OCI-LY7 (cell line): Measurements from ENCODE around the gene PARP14. TPM values are rescaled to one million over a fixed set of nuclear protein-coding genes. Genes with fewer than 3 reads are reported as not detected.

ENCODE experiments used
- total RNA-seq, 2 experiments: library from RNA; depleted of rRNA in 1 of 2; stranded (reverse); fragments of >200 nt in 1 of 2; shearing (Covaris generic) in 1 of 2; gene quantifications; 2 replicates each; pipeline ENCODE4 v1.2.3, GENCODE V29; 2014 to 2022

PARP14 gene
- total RNA-seq, 2 experiments from 2014 or later = 5.6 to 12.4 TPM

Other genes starting within 250 kb of the PARP14 start
- gene KPNA1, start 165.9 kb upstream of the PARP14 start, total RNA-seq (2014; rRNA removed; shearing (Covaris generic)) = 20.0 and 24.6 TPM in 2 replicates
- gene KPNA1, start 165.9 kb upstream of the PARP14 start, total RNA-seq (2022) = 73.1 and 77.5 TPM in 2 replicates
- 1.4 TPM in 2 replicates for gene PARP9, start 116.5 kb upstream of the PARP14 start, total RNA-seq (2014; rRNA removed; shearing (Covaris generic))
- gene PARP9, start 116.5 kb upstream of the PARP14 start, total RNA-seq (2022) = 0.57 and 0.65 TPM in 2 replicates
- gene DTX3L, start 116.5 kb upstream of the PARP14 start, total RNA-seq (2014; rRNA removed; shearing (Covaris generic)) = 1.5 and 2.2 TPM in 2 replicates
- 0.94 and 1.3 TPM in 2 replicates for gene DTX3L, start 116.5 kb upstream of the PARP14 start, total RNA-seq (2022)
- 3.3 and 3.4 TPM in 2 replicates for gene PARP15, start 103.2 kb upstream of the PARP14 start, total RNA-seq (2014; rRNA removed; shearing (Covaris generic))
- gene PARP15, start 103.2 kb upstream of the PARP14 start, total RNA-seq (2022) = 0.70 and 0.81 TPM in 2 replicates
- gene HSPBAP1, start 113.0 kb downstream of the PARP14 start, total RNA-seq (2014; rRNA removed; shearing (Covaris generic)) = 8.8 and 11.9 TPM in 2 replicates
- gene HSPBAP1, start 113.0 kb downstream of the PARP14 start, total RNA-seq (2022) = 18.6 and 21.2 TPM in 2 replicates
- gene SLC49A4, start 114.2 kb downstream of the PARP14 start, total RNA-seq (2014; rRNA removed; shearing (Covaris generic)) = 1.8 and 2.8 TPM in 2 replicates
- gene SLC49A4, start 114.2 kb downstream of the PARP14 start, total RNA-seq (2022) = 3.3 and 3.4 TPM in 2 replicates